Erythroblast (primary cell): ENCODE data around the gene PTPRU.

Source experiments
- GATA1 ChIP-seq: IDR thresholded peaks from 2 replicates; pipeline ENCODE4 v1.6.1; 2011; ENCODE audit warnings: low read depth, mild to moderate bottlenecking, control low read depth, low read length, moderate library complexity
- POLR2A ChIP-seq: IDR thresholded peaks from 2 replicates; pipeline ENCODE4 v1.6.1; 2011; ENCODE audit warnings: mild to moderate bottlenecking, low read length

- TF ChIP-seq POLR2A: no peak
- TF ChIP-seq GATA1: no peak
Measured at GRCh38 chr1:29245261-29245660, 8.9 kb downstream of the PTPRU start.
